Endodermal cell (in vitro differentiated cells): ENCODE results near the gene C2CD4B. TPM values are rescaled to one million over a fixed set of nuclear protein-coding genes. Genes with fewer than 3 reads are reported as not detected.
A peak's percentile ranks its signal among the peaks of the same experiment; 100 is the strongest.

ENCODE experiments used
- DNase-seq: peaks from one replicate; pipeline ENCODE4 v3.0.0-alpha.2; 2017
- H3K27ac ChIP-seq: 2 replicates; pipeline ENCODE4 v1.5.1; 2013; ENCODE audit warnings: mild to moderate bottlenecking, low read depth, low read length, moderate library complexity
- H3K27me3 ChIP-seq: 2 replicates; pipeline ENCODE4 v1.6.1; 2013; ENCODE audit warnings: mild to moderate bottlenecking, low read length, moderate library complexity; ENCODE audit not compliant: insufficient read depth, control insufficient read depth, poor library complexity, severe bottlenecking
- H3K36me3 ChIP-seq: 2 replicates; pipeline ENCODE4 v1.7.0; 2013; ENCODE audit warnings: mild to moderate bottlenecking, low read length, moderate library complexity; ENCODE audit not compliant: control insufficient read depth, insufficient read depth
- H3K4me1 ChIP-seq: one replicate; pipeline ENCODE4 v1.7.0; 2013; ENCODE audit warnings: low read length; ENCODE audit not compliant: control insufficient read depth, insufficient read depth
- H3K4me3 ChIP-seq: 2 replicates; pipeline ENCODE4 v1.5.1; 2013; ENCODE audit warnings: mild to moderate bottlenecking, low read length, moderate library complexity
- H3K9ac ChIP-seq: 2 replicates; pipeline ENCODE4 v1.6.1; 2013; ENCODE audit warnings: mild to moderate bottlenecking, low read length, moderate library complexity; ENCODE audit not compliant: poor library complexity, severe bottlenecking; ENCODE audit errors: extremely low read depth
- H3K9me3 ChIP-seq: 2 replicates; pipeline ENCODE4 v1.6.1; 2013; ENCODE audit warnings: mild to moderate bottlenecking, low read length, moderate library complexity; ENCODE audit not compliant: control insufficient read depth
- H3K27ac Mint-ChIP-seq: 2 replicates; pipeline ENCODE4 v1.8.0; 2020; ENCODE audit warnings: mixed read lengths
- H3K27me3 Mint-ChIP-seq: 2 replicates; pipeline ENCODE4 v1.8.0; 2021; ENCODE audit warnings: mild to moderate bottlenecking, mixed read lengths; ENCODE audit not compliant: insufficient read depth
- H3K36me3 Mint-ChIP-seq: 2 replicates; pipeline ENCODE4 v1.8.0; 2020; ENCODE audit warnings: low read depth, mixed read lengths
- H3K4me1 Mint-ChIP-seq: 2 replicates; pipeline ENCODE4 v1.8.0; 2020; ENCODE audit warnings: mixed read lengths
- H3K4me3 Mint-ChIP-seq: 2 replicates; pipeline ENCODE4 v1.8.0; 2020; ENCODE audit warnings: mild to moderate bottlenecking, moderate library complexity, mixed read lengths
- H3K9me3 Mint-ChIP-seq: 2 replicates; pipeline ENCODE4 v1.8.0; 2020; ENCODE audit warnings: mild to moderate bottlenecking, mixed read lengths
- CTCF ChIP-seq: fragments of 200-600 bp; sonication (generic); conservative IDR thresholded peaks from 2 replicates; pipeline ENCODE4 v1.5.0; 2021; ENCODE audit warnings: antibody characterized with exemption, mild to moderate bottlenecking
- WGBS, 2 experiments: methylation state at CpG; one replicate each; pipeline versions ENCODE4 v1.1.5 to v1.1.7; 2013; ENCODE audit warnings: missing lambda C conversion rate in 2 of 2, mixed read lengths in 1 of 2; ENCODE audit not compliant: insufficient coverage in 1 of 2, insufficient read length in 1 of 2; 5-methylcytosine and 5-hydroxymethylcytosine counted together
- total RNA-seq, 2 donors: library from RNA; stranded (reverse); fragmentation: NEBNext Ultra II Directional in 1 of 2; extraction: Animal tissue kit (Norgen Biotek cat#: 25700) in 1 of 2; gene quantifications; 2 replicates in 1 of 2; 3 replicates in 1 of 2; pipeline ENCODE4 v1.2.1, GENCODE V29; 2021

C2CD4B gene
- total RNA-seq, 2 donors from 2014 or later: 0.22 to 0.66 TPM

- Histone ChIP-seq H3K27me3 (no peaks in the 10 kb centered on the region), H3K9me3 (no peaks in the 10 kb centered on the region), H3K36me3 (no peaks in the 10 kb centered on the region), H3K4me3 (no peak overlapping the region), H3K4me1 (no peaks in the 10 kb centered on the region), H3K27ac (no peak overlapping the region), H3K9ac (no peak overlapping the region)
- Mint-ChIP-seq H3K36me3 (no peaks in the 10 kb centered on the region), H3K4me1 (peaks cover 8% of the 10 kb centered on the region), H3K27ac (no peak overlapping the region), H3K9me3 (peaks cover 16% of the 10 kb centered on the region), H3K4me3 (no peak overlapping the region), H3K27me3 (no peaks in the 10 kb centered on the region)
- no peak for TF ChIP-seq CTCF
- 91 to 100% methylated on average over 1 to 2 of the region's 2 CpGs for WGBS, 2 experiments
- DNase-seq: no peak
These were observed 36.2 kb downstream of the C2CD4B start for GRCh38 chr15:62128916-62129315.

GRCh38 chr15:62126364-62126763 is 38.7 kb downstream of the C2CD4B start:
- no peak overlapping the region for H3K27ac Mint-ChIP-seq
- H3K27ac ChIP-seq: no peak overlapping the region
- no peaks in the 10 kb centered on the region for H3K36me3 ChIP-seq
- H3K4me1 ChIP-seq: no peaks in the 10 kb centered on the region
- H3K27me3 Mint-ChIP-seq: no peaks in the 10 kb centered on the region
- H3K9ac ChIP-seq: no peak overlapping the region
- H3K4me1 Mint-ChIP-seq: peaks cover 8% of the 10 kb centered on the region
- H3K36me3 Mint-ChIP-seq: no peaks in the 10 kb centered on the region
- H3K4me3 Mint-ChIP-seq: no peak overlapping the region
- DNase-seq: no peak
- H3K4me3 ChIP-seq: no peak overlapping the region
- WGBS, 2 experiments: 40 to 58% methylated on average over 1 to 3 of the region's 3 CpGs
- H3K9me3 ChIP-seq: no peaks in the 10 kb centered on the region
- H3K27me3 ChIP-seq: no peaks in the 10 kb centered on the region
- no peak for TF ChIP-seq CTCF
- H3K9me3 Mint-ChIP-seq: peaks cover 16% of the 10 kb centered on the region

GRCh38 chr15:62125773-62126172 is 39.3 kb downstream of the C2CD4B start:
- H3K27ac ChIP-seq: no peak overlapping the region
- no peaks in the 10 kb centered on the region for H3K27me3 ChIP-seq
- no peaks in the 10 kb centered on the region for H3K9me3 ChIP-seq
- H3K4me3 Mint-ChIP-seq: no peak overlapping the region
- H3K9ac ChIP-seq: no peak overlapping the region
- peaks cover 16% of the 10 kb centered on the region for H3K9me3 Mint-ChIP-seq
- no peaks in the 10 kb centered on the region for H3K4me1 ChIP-seq
- DNase-seq: no peak
- no peaks in the 10 kb centered on the region for H3K27me3 Mint-ChIP-seq
- no peak overlapping the region for H3K27ac Mint-ChIP-seq
- H3K36me3 Mint-ChIP-seq: no peaks in the 10 kb centered on the region
- TF ChIP-seq CTCF: peak; percentile 40
- H3K36me3 ChIP-seq: no peaks in the 10 kb centered on the region
- peaks cover 8% of the 10 kb centered on the region for H3K4me1 Mint-ChIP-seq
- no peak overlapping the region for H3K4me3 ChIP-seq
- 85 to 89% methylated on average over 2 of the region's 2 CpGs for WGBS, 2 experiments
